HL-60 (cell line): ENCODE measurements around the gene SEMA6B.

Source experiments
- GABPA ChIP-seq: IDR thresholded peaks from 2 replicates; pipeline ENCODE4 v1.6.1; 2012; ENCODE audit warnings: low read depth
- TF ChIP-seq, protein P1 (sequence below): IDR thresholded peaks from one replicate; pipeline ENCODE4 v1.5.1; 2011; ENCODE audit warnings: low read length, control low read depth, inconsistent platforms; ENCODE audit not compliant: insufficient read depth

DNA sequence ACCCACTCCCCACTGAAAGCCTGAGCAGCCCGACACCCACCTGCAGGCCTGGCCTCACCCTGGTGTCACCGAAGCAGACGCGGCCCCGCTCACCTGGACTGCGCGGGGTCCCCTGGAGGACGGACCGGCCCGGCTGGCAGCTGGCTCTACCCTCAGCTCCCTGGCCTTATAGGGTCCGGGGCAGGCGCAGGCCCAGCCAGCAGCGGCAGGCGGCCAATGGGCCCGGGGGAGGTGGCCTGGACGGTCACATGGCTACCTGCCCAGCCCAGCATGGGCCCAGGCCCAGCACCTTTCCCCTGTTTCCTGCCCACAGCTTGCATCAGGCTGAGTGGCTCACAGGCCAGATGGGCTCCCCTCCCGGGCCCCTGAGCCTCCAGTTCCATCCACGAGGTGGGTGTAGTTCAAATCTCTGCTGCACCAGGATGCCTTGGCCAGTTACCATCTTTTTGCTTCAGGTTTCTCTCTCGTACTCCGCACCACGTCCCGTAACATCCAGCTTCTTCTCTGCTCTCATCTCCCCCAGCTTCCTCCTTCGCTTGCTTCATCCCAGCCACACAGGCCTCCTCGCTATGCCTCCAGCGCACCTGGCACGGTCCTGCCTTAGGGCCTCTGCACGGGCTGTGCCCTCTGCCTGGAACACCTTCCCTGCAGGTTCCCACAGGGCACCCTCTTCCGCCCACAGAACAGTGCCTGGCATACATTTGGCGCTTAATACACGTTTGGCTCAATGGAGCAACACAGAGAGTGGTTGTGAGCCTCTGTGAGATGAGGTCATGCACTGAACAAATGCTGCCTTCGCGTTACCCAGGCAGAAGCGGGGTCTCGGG lies 40.9 kb downstream of the SEMA6B start, which contains the start of gene PLIN4:
- TF ChIP-seq GABPA: no peak
- TF ChIP-seq, protein P1, sequence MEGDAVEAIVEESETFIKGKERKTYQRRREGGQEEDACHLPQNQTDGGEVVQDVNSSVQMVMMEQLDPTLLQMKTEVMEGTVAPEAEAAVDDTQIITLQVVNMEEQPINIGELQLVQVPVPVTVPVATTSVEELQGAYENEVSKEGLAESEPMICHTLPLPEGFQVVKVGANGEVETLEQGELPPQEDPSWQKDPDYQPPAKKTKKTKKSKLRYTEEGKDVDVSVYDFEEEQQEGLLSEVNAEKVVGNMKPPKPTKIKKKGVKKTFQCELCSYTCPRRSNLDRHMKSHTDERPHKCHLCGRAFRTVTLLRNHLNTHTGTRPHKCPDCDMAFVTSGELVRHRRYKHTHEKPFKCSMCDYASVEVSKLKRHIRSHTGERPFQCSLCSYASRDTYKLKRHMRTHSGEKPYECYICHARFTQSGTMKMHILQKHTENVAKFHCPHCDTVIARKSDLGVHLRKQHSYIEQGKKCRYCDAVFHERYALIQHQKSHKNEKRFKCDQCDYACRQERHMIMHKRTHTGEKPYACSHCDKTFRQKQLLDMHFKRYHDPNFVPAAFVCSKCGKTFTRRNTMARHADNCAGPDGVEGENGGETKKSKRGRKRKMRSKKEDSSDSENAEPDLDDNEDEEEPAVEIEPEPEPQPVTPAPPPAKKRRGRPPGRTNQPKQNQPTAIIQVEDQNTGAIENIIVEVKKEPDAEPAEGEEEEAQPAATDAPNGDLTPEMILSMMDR: no peak
